HepG2 (cell line): ENCODE data around the gene NR2F6. TPM values are rescaled to one million over a fixed set of nuclear protein-coding genes. Genes with fewer than 3 reads are reported as not detected.

ENCODE experiments used
- AGO2 ChIP-seq: fragments of 200-400 bp; formaldehyde crosslinking; optimal IDR thresholded peaks from 2 replicates; pipeline ENCODE3; 2017; ENCODE audit warnings: mild to moderate bottlenecking, low read depth, low read length, moderate library complexity
- BCL3 ChIP-seq: sonication (generic); formaldehyde crosslinking; IDR thresholded peaks from 2 replicates; pipeline ENCODE4 v1.5.1; 2020; ENCODE audit warnings: mild to moderate bottlenecking, missing genetic modification reagents, moderate library complexity
- FOSL1 ChIP-seq: sonication (generic); formaldehyde crosslinking; IDR thresholded peaks from 2 replicates; pipeline ENCODE4 v1.9.0; 2021; ENCODE audit warnings: missing genetic modification reagents, borderline replicate concordance
- GLMP ChIP-seq: sonication (generic); formaldehyde crosslinking; IDR thresholded peaks from 2 replicates; pipeline ENCODE4 v1.9.0; 2021; ENCODE audit warnings: missing genetic modification reagents, mild to moderate bottlenecking, borderline replicate concordance
- HOXD1 ChIP-seq: sonication (generic); formaldehyde crosslinking; IDR thresholded peaks from 2 replicates; pipeline ENCODE4 v1.5.0; 2020; ENCODE audit warnings: missing genetic modification reagents
- LCORL ChIP-seq, 2 experiments: fragments of 450-650 bp in 1 of 2; sonication (generic) in 1 of 2; formaldehyde crosslinking in 1 of 2; IDR thresholded peaks; 2 replicates each; pipeline versions ENCODE4 v1.5.0 to v1.6.1; 2017 to 2020; ENCODE audit warnings: antibody characterized with exemption in 1 of 2, missing genetic modification reagents in 1 of 2
- PAXIP1 ChIP-seq: sonication (generic); formaldehyde crosslinking; conservative IDR thresholded peaks from 2 replicates; pipeline ENCODE4 v1.4.0; 2020; ENCODE audit warnings: mild to moderate bottlenecking, missing genetic modification reagents, moderate library complexity
- TFAP4 ChIP-seq: sonication (generic); IDR thresholded peaks from 2 replicates; pipeline ENCODE4 v1.6.1; 2016; ENCODE audit warnings: low read depth, borderline replicate concordance
- TFDP1 ChIP-seq: IDR thresholded peaks from 2 replicates; pipeline ENCODE4 v1.6.1; 2016; ENCODE audit warnings: missing compliant biosample characterization, missing genetic modification reagents, borderline replicate concordance
- ZMAT5 ChIP-seq: sonication (generic); formaldehyde crosslinking; IDR thresholded peaks from 2 replicates; pipeline ENCODE4 v1.5.0; 2020; ENCODE audit warnings: mild to moderate bottlenecking, low read depth, missing genetic modification reagents, borderline replicate concordance
- ZNF281 ChIP-seq: sonication (generic); formaldehyde crosslinking; IDR thresholded peaks from 2 replicates; pipeline ENCODE4 v1.4.0; 2020; ENCODE audit warnings: missing genetic modification reagents, borderline replicate concordance
- ZNF496 ChIP-seq: sonication (generic); formaldehyde crosslinking; IDR thresholded peaks from 2 replicates; pipeline ENCODE4 v1.8.1; 2023; ENCODE audit warnings: mild to moderate bottlenecking, moderate library complexity, missing genetic modification reagents; ENCODE audit not compliant: insufficient replicate concordance
- ZNF572 ChIP-seq: sonication (generic); formaldehyde crosslinking; IDR thresholded peaks from 2 replicates; pipeline ENCODE4 v1.5.1; 2020; ENCODE audit warnings: mild to moderate bottlenecking, missing genetic modification reagents
- ZNF766 ChIP-seq: sonication (generic); formaldehyde crosslinking; IDR thresholded peaks from 2 replicates; pipeline ENCODE4 v1.5.0; 2020; ENCODE audit warnings: missing genetic modification reagents, borderline replicate concordance
- ZNF891 ChIP-seq: sonication (generic); formaldehyde crosslinking; IDR thresholded peaks from 2 replicates; pipeline ENCODE4 v1.5.0; 2020; ENCODE audit warnings: mild to moderate bottlenecking, missing genetic modification reagents
- polyA plus RNA-seq, 8 experiments: library from polyadenylated mRNA; depleted of rRNA in 3 of 8; stranded (reverse) in 7 of 8; unstranded in 1 of 8; fragments of >200 nt; fragmentation: Illumina TruSeq in 4 of 8; extraction: Trizol in 4 of 8; gene quantifications; 2 replicates each; pipeline versions ENCODE4 v1.2.1 to v1.2.3, GENCODE V29; 2011 to 2016; ENCODE audit warnings: low read depth in 4 of 8, missing spikeins in 1 of 8, mixed read lengths in 1 of 8; ENCODE audit not compliant: insufficient read depth in 1 of 8
- total RNA-seq, 5 experiments: library from RNA; depleted of rRNA; stranded (reverse); fragments of >200 nt; fragmentation: Illumina TruSeq; extraction: Trizol; gene quantifications; 2 replicates each; pipeline ENCODE4 v1.2.3, GENCODE V29; 2016; ENCODE audit warnings: low read depth in 1 of 5

NR2F6 gene
- total and polyA plus RNA-seq, 2 of the 13 experiments (the other 11 are each of a cell fraction or from before 2014, with no cell fraction given): 30.9 to 72.4 TPM

GRCh38 chr19:17248011-17248776 lies 2.5 kb upstream of the NR2F6 start (continued):
- TF ChIP-seq PAXIP1 (CRISPR knock-in tag) (peak; percentile 98), BCL3 (CRISPR knock-in tag) (peak; percentile 65; the same call in 1 of the 2 replicates), ZNF572 (peak; percentile 50; the same call in 1 of the 2 replicates), ZNF891 (CRISPR knock-in tag) (peak; percentile 53), AGO2 (peak; percentile 64), ZMAT5 (CRISPR knock-in tag) (no peak), ZNF281 (CRISPR knock-in tag) (peak; percentile 99), TFAP4 (peak; percentile 82; the same call in 1 of the 2 replicates), LCORL (IDR thresholded peaks at IDR 0.05) (no peak), LCORL (CRISPR knock-in tag; IDR thresholded peaks at IDR 0.05) (peak; percentile 95), ZNF496 (CRISPR knock-in tag) (no peak), TFDP1 (CRISPR knock-in tag) (peak; percentile 53; the same call in 1 of the 2 replicates), HOXD1 (CRISPR knock-in tag) (0 out of 2 replicates have a peak, but pooled peaks have one; percentile 62), FOSL1 (CRISPR knock-in tag) (no peak), ZNF766 (CRISPR knock-in tag) (no peak), GLMP (CRISPR knock-in tag) (no peak)
